ENCODE results near the gene JAKMIP2. TPM values are rescaled to one million over a fixed set of nuclear protein-coding genes. Genes with fewer than 3 reads are reported as not detected.
"Not testable (repeated sequence)": the region's sequence is repeated elsewhere in the genome, so short reads cannot be mapped to it uniquely, and the experiment has no call there.

JAKMIP2 gene
- total RNA-seq, 1 donor from 2014 or later: 0.12 TPM

DNA sequence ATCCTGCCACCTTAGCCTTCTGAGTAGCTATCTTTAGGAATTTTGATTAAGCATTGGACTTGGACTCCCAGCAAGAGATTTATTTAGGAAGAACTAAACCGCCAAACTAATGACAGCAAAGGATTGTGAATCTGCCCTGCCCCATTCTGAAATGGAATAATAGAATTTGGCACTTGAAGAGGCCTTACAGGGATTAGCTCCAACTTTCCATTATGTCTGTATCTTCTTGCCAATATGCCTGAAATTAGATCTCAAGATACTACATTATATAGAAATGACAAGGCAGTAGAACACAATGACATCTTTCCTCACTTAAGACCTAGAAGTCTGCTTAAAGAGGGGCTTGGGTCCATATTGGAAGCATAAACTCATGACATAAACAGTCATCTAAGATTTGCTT is 195.7 kb downstream of the JAKMIP2 start:
- no peak for ATAC-seq

DNA sequence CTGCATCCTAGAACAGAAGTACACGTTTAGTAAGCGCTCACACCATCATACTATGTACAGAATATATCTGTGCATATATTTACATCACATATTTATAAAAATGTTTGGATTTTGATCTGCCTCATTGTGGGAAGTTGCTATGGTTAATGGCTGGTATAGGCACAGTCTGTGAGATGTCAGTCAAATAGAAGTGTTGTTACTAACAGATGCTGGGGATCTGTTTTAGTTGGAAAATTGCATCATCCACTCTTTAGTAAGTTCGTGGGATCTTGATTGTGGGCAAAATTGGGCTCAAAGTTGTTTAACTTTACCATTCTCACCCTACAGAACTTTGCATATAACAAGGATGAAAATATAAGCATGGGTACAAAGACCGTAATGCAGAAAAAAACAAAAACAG is 196.3 kb downstream of the JAKMIP2 start:
- no peak for ATAC-seq

DNA sequence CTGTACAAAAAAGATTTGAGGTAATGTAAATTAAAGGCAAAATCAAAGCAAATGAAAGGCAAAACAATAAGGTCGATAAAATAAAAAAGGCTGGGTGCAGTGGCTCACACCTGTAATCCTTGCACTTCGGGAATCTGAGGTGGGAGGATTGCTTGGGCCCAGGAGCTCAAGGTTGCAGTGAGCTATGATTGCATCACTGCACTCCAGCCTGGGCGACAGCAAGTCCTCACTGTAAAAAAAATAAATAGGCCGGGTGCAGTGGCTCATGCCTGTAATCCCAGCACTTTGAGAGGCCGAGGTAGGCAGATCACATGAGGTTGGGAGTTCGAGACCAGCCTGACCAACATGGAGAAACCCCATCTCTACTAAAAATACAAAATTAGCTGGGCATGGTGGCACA is 200.3 kb downstream of the JAKMIP2 start:
- ATAC-seq: not testable (repeated sequence)

DNA sequence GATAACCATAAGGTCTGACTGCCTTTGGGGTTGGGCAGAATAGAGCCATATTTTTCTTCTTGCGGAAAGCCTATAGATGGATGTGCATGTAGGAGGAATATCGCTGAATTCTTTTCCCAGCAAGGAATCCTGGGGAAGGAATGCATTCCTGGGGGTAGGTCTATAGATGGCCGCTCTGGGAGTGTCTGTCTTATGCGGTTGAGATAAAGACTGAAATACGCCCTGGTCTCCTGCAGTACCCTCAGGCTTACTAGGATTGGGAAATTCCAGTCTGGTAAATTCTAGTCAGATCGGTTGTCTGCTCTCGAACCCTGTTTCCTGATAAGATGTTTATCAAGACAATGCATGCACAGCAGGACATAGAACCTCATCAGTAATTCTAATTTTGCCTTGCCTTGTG is 202.1 kb downstream of the JAKMIP2 start:
- not testable (repeated sequence) for ATAC-seq

DNA sequence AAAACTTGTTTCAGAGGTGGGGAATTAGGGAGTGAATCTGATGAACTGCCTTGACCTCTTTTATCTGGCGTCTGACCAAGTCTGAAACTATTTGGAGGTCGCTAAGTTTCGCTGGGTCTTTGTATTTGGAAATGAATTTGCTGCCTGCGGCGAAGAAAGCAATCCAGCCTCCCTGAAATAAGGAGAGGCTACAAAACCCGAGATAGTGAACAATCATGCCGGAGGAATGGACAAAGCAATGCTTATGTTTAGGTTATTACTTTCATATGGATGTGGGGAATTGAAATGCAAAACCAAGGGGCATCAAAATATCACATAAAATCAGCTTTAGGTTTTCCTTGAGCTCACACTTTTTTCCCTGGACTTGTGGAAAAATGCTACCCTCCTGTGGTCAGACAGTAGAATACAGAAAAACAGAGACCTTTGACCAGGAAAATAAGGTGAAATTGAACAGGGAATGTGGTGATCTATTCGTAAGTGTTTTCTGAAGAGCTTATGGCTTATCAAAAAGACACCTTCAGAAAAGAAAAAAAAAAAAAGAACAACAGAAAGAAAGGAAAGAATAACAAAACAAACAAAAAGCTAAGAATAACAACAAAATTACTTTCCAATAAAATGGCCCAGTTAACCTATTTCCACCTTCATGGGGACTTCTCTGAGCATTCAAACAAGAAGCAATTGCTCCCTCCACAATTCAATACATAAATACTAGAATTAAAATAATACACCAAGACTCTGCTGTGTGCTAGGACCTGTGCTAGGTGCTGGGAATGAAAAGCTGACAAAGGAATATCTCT is 204.1 kb downstream of the JAKMIP2 start:
- ATAC-seq: no peak

DNA sequence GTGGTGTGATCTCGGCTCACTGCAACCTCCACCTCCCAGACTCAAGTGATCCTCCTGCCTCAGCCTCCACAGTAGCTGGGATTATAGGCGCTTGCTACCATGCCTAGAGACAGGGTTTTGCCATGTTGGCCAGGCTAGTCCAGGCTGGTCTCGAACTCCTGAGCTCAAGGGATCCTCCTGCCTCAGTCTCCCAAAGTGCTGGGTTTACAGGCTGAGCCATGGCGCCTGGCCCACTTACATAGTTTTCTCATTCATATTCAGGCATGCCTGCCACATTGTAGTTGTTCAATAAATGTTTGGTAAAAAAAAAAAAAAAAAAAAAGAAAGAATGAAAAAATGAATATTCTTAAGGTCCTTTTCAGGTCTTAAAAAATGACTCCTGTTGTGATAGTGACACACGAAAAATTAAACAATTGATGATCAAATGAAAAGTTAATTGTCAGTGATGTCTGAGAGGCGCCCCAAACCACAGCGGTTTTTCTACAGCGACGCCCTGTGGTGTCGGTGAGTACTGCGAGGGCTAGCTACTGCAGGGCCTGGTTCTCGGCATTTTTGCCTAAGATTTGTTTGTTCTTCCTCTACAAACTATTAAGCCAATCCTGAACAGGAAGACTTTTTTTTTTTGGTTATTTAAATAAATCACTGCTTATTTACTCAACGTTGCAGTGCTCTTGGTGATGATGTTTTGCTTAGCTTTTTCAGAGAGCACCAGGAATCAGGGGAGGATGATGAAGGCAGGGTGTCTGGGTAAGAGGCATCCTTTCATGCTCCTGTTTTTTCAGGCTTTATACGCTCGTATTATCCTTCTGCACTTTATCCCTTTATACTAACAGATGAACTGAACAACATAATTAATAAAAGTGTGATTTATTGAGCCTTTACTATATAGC is 205.6 kb downstream of the JAKMIP2 start:
- peak; percentile 52 for ATAC-seq

DNA sequence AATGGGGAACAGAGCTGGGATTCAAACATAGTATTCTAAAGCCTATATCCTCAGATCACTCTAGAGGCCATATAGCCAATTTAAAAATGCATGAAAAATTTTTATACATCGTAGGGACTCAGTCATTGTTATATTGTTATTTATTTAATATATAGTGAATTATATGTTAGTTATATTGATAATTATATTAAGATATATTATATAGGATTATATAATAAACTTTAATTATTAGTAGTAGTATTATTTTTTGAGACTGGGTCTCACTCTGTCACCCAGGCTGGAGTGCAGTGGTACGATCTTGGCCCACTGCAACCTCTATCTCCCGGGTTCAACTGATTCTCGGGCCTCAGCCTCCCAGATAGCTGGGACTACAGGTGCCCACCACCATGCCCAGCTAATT is 206.9 kb downstream of the JAKMIP2 start:
- no peak for ATAC-seq

DNA sequence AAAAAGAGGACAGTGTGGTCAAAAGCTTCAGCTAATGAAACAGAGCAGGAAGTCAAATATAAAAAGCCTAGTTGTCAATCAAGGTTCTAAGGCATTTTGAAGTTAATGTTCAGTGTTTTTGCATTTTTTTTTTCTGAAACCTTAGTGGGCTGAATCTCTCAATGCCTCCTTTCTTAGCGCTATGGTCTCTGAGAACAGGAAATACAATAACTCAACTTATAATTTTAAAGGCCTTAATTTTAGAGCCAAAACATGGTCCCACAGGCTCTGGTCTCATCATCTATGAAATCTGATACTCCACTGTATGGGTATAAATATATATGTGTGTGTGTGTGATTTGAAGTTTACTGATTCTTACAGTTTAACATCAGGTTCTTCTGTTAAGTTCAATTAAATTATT is 209.3 kb downstream of the JAKMIP2 start:
- ATAC-seq: no peak

DNA sequence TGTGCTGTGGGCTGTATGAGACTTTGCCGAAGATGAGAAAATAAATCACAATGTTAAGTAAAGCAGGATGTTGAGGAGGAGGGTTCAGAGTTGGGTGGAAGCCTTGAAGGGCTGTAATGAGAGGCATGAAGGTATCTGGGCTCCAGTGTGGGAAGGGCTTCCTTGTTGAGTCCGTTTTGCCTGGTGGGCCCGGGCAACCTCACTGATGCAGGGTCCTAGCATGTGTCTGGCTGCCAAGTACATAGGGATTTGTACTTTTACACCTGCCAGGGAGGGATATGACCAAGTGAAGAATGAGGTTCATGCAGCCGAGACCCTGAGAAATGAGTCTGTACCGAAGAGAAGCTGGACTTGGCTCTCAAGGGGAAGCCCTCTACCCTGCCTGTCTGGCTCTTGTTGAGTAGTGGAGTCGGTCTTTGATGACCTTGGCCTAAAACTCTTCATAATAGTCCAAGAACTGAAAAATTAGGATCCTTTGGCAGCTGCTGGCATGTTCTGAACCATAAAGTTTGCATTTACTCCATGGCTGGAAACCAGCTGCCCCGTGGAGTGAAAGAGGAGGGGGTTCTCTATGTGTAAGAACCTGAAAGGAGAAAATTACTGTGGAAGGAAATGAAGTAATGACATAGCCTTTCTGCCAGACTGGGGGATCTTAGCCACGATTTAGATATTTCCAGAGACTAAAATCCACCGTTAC is 213.7 kb downstream of the JAKMIP2 start:
- no peak for ATAC-seq

DNA sequence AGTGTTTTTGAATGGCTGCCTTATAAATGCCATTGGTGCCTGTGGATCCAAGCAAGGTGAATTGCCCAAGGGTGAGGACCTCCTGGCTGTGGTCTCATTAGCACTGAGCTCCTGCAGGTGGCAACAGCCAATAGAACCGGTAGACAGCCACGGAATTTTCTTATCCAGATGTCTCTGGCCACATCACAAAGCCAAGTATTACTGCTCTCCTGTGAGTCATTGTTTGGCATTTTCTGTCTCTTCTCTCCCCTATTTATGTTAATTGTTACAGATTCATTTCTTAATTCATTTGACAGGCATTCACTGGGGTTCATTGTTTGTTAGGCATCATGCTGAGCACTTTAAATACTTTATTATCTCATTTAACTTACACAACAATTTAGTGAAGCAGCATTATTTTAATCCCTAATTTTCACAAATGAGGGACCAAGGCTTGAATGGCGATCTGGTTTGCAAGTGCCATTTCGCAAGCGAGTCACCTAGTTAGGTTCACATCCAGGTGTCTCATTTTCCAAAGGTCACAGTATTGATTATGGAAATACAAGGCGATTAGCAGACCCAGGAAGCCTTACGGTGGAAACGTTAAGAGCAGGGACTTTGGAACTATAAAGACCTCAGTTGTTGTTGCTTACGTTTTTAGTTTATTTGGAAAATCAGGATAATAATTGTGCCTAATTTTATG is 214.5 kb downstream of the JAKMIP2 start:
- no peak for ATAC-seq

DNA sequence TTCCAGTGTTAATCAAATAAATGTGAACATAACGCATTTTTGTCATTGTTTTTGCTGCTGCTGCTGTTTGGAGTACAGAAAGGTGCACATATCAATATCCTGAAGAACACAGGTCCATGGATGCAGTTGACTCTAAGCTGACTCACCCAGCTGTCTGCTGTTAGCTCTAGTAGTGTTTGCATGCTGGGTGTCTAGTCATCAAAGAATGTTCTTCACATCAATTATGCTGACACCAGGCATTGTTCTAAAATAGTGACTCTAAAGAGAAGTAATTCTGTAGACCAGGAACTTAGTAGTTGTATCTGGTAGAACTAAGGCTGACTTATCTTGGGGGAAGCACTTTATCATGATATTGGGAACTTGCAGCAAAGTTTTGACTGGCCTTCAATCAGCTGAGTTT is 217.0 kb downstream of the JAKMIP2 start:
- ATAC-seq: peak; percentile 35

DNA sequence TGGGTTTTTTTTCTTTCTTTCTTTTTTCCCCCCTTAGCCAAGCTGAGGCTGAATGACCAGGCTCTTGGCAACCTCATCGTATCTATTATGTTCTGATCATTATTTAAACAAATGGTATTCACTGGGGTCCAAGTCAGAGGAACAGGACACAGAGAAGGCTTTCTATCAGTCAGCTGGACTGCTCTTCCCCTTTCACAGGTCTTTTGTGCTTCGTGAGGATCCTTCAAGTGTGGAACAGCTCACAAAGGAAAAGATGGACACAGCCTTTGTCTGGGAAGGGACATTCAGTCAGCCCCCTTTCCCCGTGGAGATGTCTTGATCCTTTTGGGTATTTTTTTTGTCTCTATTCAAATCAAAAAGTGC is 218.4 kb downstream of the JAKMIP2 start:
- ATAC-seq: no peak

DNA sequence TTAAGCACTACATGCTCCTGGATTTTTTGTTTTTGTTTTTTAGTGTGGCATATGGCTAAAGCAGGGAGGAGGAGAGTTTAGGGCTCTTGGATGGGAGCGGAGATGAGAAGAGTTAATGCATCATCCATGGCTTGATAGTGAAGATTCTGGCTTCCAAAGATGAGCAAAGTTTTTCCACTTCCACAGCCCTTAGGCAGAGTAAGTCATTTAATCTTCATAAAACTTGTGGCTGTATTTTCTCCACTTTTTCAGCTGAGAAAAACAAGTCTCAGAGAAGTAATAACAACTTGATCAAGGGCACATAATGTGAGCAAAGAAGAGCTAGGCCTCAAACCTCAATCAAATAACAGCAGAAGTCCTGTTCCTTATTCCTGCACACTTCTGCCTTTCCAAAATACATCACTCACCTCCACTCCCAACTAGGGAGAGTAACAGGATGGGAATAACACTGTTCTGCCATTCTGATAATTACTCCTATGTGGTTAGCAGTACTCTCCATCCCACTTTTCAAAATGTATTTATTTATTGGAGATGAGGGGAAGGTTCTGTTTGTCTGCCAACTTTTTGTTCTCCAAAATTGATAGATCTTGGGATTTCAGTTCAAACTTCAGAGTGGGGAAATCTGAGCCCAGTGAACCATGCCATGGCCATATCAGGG is 218.9 kb downstream of the JAKMIP2 start:
- no peak for ATAC-seq

DNA sequence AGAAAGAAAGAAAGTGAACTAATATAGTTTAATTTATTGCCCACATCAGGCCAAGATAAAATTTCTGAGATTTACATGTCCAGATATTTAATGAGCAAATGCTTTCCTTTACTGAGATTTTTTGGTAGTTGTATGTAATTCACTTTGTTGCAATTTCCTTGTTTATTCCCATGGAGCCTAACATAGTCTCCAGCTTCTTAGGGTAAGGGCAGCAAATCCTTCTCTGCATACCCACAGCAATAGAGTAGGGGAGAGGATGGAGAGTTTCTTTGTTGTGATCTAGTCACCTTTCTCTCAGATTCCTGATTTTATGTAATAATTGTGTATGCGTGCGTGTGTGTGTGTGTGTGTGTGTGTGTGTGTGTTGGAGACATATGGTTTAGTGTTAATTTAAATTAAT is 221.1 kb downstream of the JAKMIP2 start:
- no peak for ATAC-seq

DNA sequence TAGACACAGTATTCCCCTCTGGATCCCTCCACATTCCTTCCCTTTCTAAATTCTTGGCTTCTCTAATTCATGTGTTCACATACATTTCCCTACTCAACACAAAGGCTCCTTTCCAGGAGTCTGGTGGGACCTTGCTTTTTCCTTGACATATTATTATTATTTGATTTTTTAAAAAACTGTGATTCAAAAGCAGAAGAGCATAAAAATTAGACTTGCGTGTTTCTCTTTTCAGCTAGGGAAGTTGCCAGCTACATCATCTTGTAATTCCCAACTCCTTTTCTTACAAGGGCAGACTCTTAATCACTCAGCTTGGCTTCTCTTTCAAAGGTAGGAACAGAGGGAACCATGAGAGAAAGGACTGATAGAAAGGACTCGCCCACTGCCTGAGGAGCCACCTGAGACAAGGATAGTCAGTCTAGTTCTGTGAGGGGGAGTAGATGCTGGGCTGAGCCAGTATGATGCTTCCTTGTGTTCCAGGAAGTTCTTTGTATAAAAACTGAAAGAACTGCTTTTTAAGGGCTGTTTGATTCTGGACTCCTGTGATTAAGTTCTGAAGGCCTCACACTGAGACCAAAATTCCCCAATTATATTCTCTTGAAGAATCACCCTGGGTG is 221.7 kb downstream of the JAKMIP2 start:
- ATAC-seq: no peak

DNA sequence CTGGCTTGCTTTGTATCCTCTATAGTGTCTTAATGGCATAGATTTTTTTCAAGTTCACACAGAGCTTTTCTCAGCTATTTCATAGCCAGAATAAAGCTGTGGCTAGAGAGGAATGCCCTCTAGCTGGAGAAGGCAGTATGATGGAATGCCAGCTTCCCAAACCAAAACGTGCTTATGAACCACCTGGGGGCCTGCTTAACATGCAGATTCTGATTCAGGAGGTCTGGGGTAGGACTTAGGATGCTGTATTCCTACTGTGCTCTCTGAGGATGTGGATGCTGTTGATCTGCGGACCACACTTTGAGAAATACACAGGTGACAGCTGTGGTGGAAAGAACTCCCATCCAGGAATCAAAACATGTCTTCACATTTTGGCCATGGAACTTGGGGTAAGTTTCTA is 222.8 kb downstream of the JAKMIP2 start:
- no peak for ATAC-seq

DNA sequence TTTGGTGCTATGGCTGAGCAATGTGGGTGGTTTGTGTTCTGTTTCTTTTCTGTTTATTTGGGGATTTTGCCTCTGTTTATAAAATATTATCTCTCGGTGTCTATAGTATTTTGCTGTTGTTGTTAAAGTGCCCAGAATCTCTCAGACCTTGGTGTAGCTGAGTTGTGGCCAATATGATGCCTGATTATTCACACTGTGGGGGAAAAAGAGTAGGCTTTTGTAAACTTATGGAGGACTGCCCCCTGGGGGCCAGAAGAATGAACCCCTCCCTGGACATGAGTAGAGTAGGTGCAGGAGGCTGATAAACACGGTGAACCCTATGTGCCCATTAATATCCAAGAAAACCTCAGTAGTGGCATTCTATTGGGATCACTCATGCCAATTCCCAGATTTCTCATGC is 223.7 kb downstream of the JAKMIP2 start:
- peak; percentile 52 for ATAC-seq

DNA sequence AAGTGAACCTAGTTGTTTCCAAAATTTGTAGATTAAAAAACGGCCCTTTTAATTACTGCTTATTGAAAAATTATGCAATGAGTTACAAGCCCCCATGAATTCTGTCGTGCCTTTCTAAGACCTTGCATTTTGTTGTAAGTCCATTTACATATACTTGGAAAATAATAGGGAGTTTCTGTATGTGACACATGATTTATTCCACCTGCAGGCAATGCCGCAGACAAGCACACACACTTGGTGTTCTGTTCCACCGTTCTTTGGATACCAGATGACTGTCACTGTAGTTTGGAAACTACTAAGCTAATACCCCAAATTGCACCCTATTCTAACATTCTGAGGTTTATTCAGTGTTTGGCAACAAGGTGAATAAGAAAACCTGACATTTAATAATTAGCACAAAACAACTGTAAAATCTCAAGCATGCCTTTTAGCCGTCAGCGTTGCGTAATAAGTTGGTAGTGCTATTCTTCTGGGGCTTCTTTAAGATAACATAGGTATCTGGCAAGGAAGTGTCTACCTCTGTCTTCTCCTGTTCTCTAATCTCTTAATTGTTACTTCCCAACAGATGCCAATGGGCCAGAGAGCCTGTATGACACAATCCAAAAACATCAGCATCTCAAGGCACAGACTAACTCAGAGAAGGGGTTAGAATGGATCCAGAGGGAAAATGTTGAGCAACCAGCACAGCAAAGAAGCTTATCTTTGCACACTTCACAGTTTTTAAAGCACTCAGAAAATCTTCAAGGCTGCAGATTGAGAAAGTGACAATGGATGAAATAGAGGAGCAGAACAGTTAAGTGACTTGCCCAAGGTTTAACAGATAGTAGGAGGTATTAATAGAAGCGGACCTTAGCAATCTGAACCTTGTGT is 224.4 kb downstream of the JAKMIP2 start:
- no peak for ATAC-seq

DNA sequence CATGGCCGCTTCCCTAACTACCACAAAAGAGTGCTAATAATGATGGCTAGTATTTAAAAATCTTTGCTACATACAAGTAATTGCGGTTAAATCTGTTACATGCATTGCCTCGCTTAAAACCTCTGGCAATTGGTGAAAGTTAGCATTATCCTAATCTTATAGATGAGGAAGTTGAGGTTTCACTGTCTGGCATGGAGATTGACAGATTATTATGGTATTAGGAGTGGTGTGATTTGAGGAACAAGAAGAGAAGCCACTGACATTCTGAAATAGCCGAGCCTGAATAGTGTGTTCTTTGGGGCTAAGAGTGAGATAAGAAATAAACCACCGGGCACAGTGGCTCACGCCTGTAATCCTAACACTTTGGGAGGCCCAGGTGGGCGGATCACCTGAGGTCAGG is 227.4 kb downstream of the JAKMIP2 start:
- ATAC-seq: no peak

DNA sequence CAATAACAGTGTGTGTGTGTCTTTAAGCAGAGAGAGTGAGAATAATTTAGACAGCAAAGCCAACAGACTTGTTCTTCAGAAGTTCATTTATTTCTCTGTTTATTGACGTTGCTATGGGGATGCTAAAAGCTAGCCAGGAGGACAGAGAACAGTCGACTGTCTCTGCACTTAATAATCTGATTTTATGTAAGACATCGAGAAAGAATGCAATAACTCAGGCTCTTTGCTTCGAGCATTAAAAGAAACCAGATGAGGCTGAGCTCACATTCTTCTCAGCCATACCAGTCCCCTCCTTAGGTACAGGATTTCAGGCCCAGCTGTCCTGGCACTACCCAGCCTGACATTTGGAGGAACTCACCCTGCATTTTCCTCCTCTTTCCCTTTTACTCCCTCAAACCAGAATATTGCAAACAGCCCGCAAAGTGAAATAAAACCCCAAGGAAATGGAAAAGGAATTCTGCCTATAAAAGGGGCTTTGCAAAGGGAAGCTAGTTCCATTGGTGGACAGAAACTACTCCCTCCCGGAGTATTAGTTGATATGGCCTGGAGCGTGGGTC is 228.2 kb downstream of the JAKMIP2 start:
- no peak for ATAC-seq

All from esophagus mucosa (tissue), 1 donor.